Mesothelial cell of epicardium (in vitro differentiated cells): ENCODE measurements around the gene CKS1B. TPM values are rescaled to one million over a fixed set of nuclear protein-coding genes. Genes with fewer than 3 reads are reported as not detected.
A peak's percentile ranks its signal among the peaks of the same experiment; 100 is the strongest.

Source experiments
- DNase-seq, 2 experiments: peaks; one replicate each; pipeline ENCODE4 v3.0.0; 2021; ENCODE audit warnings: low spot score in 2 of 2; ENCODE audit not compliant: unreplicated experiment in 2 of 2
- H3K27ac Mint-ChIP-seq: 2 replicates; pipeline ENCODE4 v1.8.0; 2021; ENCODE audit warnings: mixed read lengths
- H3K27me3 Mint-ChIP-seq: 2 replicates; pipeline ENCODE4 v1.8.0; 2021; ENCODE audit warnings: low read depth, mixed read lengths
- H3K36me3 Mint-ChIP-seq: 2 replicates; pipeline ENCODE4 v1.8.0; 2021; ENCODE audit warnings: mixed read lengths
- H3K4me1 Mint-ChIP-seq: 2 replicates; pipeline ENCODE4 v1.8.0; 2021; ENCODE audit warnings: mixed read lengths
- H3K4me3 Mint-ChIP-seq: 2 replicates; pipeline ENCODE4 v1.8.0; 2021; ENCODE audit warnings: mild to moderate bottlenecking, moderate library complexity, mixed read lengths
- H3K9me3 Mint-ChIP-seq: 2 replicates; pipeline ENCODE4 v1.8.0; 2021; ENCODE audit warnings: mixed read lengths
- total RNA-seq: library from RNA; stranded (reverse); gene quantifications from 3 replicates; pipeline ENCODE4 v1.2.1, GENCODE V29; 2021
- TF ChIP-seq, protein P1 (sequence below): fragments of 200-600 bp; sonication (generic); IDR thresholded peaks from one replicate; pipeline ENCODE4 v1.5.0; 2021; ENCODE audit warnings: antibody characterized with exemption; ENCODE audit not compliant: unreplicated experiment

The CKS1B gene
- total RNA-seq, 1 donor from 2014 or later: 68.2 TPM

DNA sequence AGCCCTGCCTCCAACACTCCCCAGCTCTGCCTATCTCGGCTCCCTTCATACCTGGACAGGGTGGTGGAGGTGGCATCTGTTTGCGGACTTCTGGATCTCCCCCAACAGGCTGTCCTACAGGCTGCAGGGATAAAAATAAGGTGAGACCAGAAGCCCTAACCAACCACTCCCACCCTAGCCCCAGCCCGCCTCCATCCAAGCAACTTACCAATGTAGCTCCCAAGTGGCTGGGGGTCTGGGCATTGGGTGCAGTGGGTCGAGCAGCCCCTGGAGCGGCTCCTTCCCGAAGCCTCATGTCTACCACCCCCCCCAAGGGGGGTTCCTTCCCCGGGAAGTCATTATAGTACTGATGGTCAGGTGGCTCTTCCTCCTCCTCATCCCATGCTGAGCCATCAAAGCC lies 8.4 kb upstream of the CKS1B start:
- DNase-seq: no peak
- H3K27me3 Mint-ChIP-seq: no peaks in the 10 kb centered on the region
- no peaks in the 10 kb centered on the region for H3K9me3 Mint-ChIP-seq
- H3K27ac Mint-ChIP-seq: no peak overlapping the region
- no peak overlapping the region for H3K4me3 Mint-ChIP-seq
- peaks cover 12% of the 10 kb centered on the region for H3K36me3 Mint-ChIP-seq
- TF ChIP-seq, protein P1, sequence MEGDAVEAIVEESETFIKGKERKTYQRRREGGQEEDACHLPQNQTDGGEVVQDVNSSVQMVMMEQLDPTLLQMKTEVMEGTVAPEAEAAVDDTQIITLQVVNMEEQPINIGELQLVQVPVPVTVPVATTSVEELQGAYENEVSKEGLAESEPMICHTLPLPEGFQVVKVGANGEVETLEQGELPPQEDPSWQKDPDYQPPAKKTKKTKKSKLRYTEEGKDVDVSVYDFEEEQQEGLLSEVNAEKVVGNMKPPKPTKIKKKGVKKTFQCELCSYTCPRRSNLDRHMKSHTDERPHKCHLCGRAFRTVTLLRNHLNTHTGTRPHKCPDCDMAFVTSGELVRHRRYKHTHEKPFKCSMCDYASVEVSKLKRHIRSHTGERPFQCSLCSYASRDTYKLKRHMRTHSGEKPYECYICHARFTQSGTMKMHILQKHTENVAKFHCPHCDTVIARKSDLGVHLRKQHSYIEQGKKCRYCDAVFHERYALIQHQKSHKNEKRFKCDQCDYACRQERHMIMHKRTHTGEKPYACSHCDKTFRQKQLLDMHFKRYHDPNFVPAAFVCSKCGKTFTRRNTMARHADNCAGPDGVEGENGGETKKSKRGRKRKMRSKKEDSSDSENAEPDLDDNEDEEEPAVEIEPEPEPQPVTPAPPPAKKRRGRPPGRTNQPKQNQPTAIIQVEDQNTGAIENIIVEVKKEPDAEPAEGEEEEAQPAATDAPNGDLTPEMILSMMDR: no peak
- H3K4me1 Mint-ChIP-seq: peaks cover 41% of the 10 kb centered on the region

DNA sequence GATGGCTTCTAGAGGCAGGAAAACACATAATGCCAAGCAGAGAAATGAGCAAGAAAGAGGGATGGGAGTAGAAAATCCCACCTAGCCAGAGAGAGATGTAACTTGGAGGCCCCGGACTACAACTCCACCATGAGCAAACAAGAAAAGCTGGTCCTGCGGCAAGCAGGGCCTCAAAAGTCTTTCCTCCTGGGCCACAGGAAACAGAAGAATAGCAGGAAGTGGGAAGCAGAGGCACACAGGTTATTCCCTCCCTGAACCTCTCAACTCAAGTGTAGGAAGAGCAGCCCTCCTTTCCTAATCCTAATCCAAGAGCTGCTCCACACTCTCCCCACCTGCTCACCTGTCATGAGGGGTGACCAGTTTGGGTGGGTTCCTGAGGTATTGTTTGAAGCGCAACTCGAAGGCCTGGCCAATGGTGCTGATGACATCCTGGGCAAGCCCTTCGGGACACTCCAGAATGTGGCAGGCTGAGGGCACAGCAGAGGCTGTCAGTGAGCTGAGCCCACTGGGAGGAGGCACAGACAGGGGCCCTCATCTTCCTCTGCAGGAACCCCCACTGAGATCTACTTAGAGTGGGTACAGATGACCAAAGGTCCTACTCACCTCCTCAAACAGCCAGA lies 7.0 kb upstream of the CKS1B start:
- TF ChIP-seq, protein P1: no peak
- H3K27me3 Mint-ChIP-seq: no peaks in the 10 kb centered on the region
- peaks cover 12% of the 10 kb centered on the region for H3K36me3 Mint-ChIP-seq
- no peaks in the 10 kb centered on the region for H3K9me3 Mint-ChIP-seq
- H3K4me1 Mint-ChIP-seq: peaks cover 47% of the 10 kb centered on the region
- H3K4me3 Mint-ChIP-seq: no peak overlapping the region
- H3K27ac Mint-ChIP-seq: no peak overlapping the region
- DNase-seq: no peak

DNA sequence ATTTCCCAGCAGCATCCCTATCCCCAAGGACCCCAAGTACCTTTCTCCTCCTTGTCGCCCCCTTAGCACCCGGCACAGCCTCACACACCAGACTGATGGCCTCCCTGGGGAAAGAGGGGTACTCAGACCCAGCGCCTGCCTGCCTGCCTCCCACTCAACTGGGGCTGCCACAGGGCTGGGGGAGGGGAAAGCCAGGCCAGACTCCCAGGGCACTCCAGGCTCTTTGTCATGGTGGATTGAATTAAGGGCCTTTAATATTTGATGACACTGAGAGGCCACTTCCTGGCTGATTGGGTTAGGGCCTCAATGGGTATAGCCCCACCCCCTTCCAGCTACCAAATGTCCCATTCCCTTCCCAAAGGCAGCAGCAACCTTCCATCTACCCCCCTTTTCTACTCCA lies 5.8 kb upstream of the CKS1B start:
- Mint-ChIP-seq H3K36me3 (peaks cover 11% of the 10 kb centered on the region), H3K4me1 (peaks cover 42% of the 10 kb centered on the region), H3K27me3 (no peaks in the 10 kb centered on the region), H3K9me3 (no peaks in the 10 kb centered on the region), H3K27ac (peak overlapping the region; percentile 48), H3K4me3 (peak overlapping the region; percentile 59)
- TF ChIP-seq, protein P1: no peak
- DNase-seq: no peak

DNA sequence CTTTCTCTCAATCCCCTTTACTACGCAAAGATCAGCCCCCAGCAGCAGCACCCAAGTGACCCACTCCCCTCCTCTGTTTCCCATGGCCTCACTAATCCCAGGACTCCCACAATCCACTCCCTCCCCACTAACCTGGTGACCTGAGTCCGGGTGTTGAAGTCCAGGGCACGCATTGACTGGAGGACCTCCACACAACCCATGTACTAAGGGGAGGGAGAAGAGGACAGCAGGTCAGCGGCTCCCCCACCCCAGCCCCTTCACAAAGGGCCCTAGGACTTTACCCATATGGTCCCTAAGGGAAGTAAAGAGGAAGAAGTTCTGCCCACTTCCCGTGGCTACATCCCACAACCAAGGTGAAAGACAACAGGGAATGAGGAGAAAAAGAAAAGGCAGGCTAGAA lies 5.2 kb upstream of the CKS1B start:
- H3K9me3 Mint-ChIP-seq: no peaks in the 10 kb centered on the region
- DNase-seq: no peak
- peaks cover 40% of the 10 kb centered on the region for H3K4me1 Mint-ChIP-seq
- H3K27me3 Mint-ChIP-seq: no peaks in the 10 kb centered on the region
- peak overlapping the region; percentile 59 for H3K4me3 Mint-ChIP-seq
- peak overlapping the region; percentile 13 for H3K27ac Mint-ChIP-seq
- TF ChIP-seq, protein P1: no peak
- H3K36me3 Mint-ChIP-seq: peaks cover 9% of the 10 kb centered on the region

DNA sequence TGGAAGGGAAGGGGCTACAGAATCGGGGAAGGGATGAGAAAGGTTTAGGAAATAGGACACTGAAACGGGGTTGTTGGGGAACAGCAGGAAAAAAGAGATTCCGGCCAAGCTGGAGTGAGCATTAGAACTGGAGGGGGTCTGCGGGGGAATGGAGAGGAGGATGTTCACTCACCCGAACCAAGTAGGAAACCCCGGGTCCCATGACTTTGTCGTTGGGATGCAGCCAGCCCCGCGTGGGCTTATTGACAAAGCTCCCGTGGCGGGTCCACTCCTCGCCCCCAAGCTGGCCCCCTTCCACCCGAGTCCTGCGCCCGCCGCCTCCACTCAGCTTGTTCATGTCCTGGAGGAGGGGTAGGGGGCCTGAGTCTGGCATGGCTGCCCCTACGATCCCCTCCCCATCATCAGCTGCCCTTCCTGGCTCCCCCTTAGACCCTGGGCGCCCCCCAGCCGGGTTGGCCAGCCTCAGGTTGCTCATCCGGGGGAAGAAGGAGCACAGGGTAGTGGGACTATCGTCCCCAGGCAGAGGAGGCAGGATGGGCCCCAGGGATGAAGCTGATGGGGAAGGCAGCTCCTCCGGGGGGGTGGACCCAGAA lies 4.5 kb upstream of the CKS1B start:
- Mint-ChIP-seq H3K27me3 (no peaks in the 10 kb centered on the region), H3K4me3 (peak overlapping the region; percentile 59), H3K36me3 (peaks cover 9% of the 10 kb centered on the region), H3K27ac (peak overlapping the region; percentile 13), H3K4me1 (peaks cover 40% of the 10 kb centered on the region), H3K9me3 (no peaks in the 10 kb centered on the region)
- TF ChIP-seq, protein P1: no peak
- no peak for DNase-seq
